NCI-H82 treated with DMSO at 0.1 percent for 48 hours (cell line): ENCODE data around the gene AGAP5.
A peak's percentile ranks its signal among the peaks of the same experiment; 100 is the strongest.
"Not testable (repeated sequence)": the region's sequence is repeated elsewhere in the genome, so short reads cannot be mapped to it uniquely, and the experiment has no call there.

Source experiments
- DNase-seq: peaks from one replicate; lab custom pipeline; 2025; ENCODE audit not compliant: unreplicated experiment; lab: John Stamatoyannopoulos, UW

AGAP5 gene

DNA sequence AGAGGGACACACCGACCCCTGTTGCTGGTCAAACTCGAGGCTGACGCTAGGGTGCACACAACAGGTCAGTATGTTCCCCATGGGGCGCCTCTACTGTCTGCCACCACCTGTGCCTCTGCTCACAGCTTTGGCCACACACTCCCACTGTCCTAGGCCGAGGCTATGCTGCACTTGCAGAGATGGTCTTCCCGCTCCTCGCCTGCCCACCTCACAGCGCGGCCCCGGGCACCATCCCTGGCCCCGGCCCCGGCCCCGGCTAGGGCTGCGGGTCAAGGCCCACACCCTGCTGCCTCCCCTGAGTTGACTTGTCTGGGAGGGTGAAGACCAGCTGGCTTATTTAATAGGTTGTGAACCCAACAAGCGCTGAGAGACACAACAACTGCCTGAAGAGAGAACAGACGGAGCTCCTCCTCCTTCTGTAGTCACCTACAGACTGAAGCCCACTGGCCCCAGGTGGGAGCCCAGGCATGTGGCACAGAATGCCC, at the start of gene AGAP5:
Gene AGAP5 (minus strand): TSS at position 435 of the 485 bp plus-strand sequence. CDS start 354 bp downstream, at position 81.
- DNase-seq = not testable (repeated sequence)

DNA sequence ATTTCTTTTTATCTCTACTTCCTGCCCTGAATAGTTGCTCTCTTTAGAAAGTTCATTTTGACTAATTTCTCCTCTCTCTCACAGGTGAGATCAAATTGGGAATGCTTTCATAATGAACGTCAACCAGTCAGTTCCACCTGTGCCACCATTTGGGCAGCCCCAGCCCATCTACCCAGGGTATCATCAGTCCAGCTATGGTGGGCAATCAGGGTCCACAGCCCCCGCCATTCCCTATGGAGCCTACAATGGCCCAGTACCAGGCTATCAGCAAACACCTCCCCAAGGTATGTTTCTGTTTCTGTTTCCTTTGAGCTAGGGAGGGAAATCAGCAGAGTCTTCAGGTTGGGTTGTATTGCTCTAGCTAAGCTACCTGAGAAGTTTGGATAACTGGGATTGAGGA, 48.8 kb upstream of the AGAP5 start:
- no peak for DNase-seq

DNA sequence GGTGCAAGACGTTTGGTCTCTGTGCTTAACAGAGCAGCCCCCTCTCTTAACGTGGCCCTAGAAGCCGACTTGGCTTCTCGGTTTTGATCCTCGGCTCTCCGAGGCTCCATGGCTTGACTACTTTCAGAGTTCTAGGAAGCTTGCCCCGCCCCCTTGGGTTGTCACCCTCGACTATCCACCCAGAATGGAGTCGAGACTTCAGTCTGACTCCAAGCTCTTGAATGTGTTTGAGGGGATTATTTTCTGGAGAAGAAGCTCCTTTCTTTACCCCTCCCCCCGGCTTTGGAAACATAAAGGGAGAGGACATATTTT, 46.7 kb upstream of the AGAP5 start:
- DNase-seq = no peak

DNA sequence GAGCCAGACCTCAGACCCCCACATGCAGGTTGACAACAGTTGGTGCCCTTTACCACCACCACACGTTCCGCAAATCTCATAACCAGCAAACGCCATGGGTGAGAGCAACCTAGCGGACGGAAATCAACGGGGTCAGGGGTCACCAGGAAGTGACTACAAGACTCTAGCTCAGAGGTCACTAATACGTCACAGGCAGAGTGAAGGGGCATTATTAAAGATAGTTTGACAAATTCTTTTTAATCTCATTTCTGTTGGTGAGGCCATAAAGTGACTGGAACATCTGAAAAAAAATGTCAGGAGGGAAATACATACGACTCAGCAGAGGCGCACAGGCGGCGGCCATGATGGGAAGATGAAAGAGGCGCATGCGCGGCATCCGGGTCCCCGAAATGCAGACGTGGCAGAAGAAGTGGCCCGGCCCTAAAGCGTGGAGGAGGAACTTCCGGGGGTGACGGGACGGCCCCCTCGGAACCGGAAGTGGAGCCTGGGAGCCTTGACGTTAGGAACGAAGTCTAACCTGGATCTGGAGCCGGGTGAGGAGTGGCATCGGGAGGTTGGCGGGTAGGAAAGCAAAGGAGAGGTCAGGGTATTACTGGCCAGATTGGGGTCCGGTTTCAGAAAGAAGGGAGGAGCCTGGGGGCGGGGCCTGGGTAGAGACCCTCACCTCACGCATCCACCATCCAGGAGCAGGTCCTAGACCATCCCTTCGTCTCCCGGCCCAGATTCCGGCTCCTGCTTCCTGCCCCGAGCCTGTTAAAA, 46.2 kb upstream of the AGAP5 start, which contains the start of gene SEC24C:
Gene SEC24C (plus strand): TSS at position 468 of the 759 bp plus-strand sequence. CDS start 2,461 bp downstream, outside the sequence.
- peak; percentile 81 for DNase-seq

DNA sequence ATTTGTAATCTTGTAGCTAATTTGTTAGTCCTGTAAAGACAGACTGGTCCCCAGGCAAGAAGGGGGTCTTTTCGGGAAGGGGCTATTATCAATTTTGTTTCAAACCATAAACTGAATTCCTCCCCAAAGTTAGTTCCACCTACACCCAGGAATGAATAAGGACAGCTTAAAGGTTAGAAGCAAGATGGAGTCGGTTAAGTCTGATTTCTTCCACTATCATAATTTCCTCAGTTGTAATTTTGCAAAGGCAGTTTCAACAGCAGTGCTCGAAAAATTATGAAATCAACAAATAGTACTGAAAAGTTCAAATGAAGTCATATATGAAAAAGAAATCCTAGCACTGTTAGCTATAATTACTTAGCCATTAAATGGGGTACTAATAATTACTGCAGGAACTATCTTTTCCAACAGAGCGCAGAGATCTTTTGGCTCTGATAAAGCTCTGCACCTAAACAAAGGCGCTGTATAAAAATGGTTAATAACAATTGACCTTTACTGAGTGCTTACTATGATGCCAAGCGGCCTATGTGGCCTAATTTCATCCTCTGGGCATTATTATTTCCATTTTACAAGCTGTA, 45.5 kb upstream of the AGAP5 start:
- DNase-seq = no peak

DNA sequence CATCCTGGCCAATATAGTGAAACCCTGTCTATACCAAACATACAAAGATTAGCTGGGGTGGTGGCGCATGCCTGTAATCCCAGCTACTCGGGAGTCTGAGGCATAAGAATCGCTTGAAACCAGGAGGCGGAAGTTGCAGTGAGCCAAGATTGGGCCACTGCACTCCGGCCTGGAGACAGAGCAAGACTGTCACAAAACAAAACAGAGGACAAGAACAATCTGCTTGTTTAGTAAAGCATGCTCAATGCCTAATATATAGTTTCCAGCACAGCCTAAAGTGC, 44.5 kb upstream of the AGAP5 start:
- no peak for DNase-seq

DNA sequence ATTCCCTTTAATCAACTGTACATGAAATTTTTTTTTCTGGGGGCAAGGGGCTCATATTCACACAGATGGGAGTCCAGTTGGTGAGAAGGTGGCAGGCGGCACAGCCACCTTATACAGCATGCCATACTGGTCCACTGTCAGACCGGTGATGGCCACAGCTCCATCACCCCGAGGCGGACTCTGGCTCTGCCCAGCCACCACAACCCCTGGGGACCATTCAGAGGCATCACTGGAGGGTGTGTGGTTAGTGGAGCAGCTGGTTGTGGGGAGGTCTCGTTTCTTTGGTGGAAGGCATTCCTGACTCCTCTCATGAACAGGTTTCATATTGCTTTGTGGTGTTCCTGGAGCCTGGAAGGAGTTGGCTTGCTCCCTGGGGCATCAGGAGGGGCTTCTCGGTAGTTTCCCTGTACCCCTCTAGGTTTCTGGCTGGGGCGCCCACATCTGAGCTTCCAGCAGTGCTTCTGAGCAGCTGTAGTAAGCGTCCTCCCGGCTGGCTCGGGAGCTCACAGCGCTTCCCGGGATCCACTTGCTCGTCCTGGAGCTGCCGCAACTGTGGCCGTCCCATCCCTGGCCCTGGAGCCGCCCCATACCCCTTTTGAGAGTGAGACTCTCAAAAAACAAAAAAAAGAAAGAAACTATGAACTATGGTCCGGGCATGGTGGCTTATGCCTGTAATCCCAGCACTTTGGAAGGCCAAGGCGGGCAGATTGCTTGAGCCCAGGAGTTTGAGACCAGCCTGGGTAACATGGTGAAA, 42.8 kb upstream of the AGAP5 start:
- DNase-seq = not testable (repeated sequence)

DNA sequence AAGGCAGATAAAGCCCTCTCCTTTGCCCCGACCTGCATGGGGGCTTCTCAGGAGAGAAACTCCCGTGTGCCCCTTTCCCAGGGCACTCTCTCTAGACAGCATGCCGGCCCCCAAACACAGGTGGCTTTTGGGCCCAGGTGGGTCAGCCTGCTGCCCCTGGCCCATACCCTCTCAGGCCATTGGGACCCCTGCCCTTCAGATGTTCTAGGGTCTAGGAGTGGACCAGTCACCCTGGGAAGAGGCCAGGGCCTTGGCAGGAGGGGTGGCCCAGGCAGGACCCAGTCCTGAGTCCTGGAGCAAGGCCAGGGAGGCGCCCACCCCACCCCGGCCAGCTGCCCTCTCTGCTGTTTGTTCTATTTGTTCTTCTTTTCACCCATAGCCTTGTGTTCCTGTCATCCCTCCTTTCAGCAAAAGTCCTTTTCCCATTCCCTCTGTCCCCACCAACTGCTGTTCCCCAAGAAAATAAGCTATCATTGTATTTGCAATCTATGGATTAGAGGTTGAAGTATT, 36.9 kb upstream of the AGAP5 start:
- DNase-seq = no peak

DNA sequence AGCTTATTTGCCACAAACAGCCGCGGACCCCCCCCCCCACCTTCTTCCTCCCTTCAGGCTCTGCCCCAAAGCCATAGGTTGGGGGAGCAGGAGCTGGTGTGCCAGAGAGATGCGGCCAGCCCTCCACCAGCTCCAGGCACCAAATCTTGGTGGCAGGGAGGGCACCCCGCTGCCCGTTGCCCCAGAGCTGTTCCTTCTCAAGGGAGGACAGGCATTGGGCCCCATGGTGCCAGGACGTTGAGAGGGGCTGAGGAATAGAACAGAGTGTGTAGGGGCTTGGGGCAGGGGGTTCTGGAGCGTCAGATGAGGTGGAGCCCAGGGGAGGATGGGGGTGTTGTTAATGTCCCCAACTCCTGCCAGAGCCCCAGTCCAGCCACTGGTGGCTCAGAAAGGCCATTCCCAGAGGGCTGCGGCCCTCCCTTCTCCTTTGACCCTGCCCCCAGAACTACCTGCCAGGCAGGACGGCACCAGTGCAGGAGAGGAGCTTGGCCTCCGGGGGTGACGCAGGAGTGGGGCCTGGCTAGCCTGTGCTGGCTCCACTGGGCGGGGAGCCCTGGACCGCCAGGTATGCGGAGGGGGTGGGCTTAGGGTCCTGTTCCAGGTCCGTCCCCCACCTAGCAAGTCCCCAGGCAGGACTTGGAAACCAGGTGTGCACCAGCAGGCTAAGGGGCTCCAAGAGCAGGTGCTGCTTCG, 36.3 kb upstream of the AGAP5 start:
- DNase-seq = no peak

DNA sequence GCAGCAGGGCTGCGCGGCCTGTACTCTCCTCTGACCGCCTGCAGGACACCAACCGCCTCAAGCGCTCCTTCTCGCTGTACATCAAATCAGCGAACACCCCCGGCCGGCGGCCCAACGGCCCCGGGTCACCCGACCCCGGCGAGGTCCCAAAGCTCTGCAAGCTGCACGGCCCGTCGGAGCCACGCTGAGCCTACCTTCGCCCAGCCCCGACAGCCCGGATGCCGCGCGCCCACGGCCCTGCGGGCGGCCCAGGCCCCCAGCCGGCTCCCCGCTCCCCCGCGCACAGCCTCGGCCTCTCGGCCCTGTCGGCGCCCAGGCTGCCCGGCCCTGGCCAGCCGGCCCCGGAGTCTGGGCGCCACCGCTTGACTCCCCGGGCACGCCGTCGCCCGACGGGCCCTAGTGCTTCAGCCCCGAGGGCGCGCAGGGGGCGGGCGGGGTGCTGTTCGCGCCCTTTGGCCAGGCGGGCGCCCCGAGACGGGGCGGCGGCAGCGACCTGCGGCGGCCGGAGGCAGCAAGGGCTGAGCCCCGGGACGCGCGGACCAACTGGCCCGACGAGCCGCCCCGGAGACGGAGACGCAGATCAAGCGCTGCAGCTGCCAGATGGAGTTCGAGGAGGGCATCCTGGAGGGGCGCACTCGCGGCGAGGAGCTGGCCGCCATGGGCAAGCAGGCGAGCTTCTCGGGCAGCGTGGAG, 35.2 kb upstream of the AGAP5 start:
- DNase-seq = no peak

DNA sequence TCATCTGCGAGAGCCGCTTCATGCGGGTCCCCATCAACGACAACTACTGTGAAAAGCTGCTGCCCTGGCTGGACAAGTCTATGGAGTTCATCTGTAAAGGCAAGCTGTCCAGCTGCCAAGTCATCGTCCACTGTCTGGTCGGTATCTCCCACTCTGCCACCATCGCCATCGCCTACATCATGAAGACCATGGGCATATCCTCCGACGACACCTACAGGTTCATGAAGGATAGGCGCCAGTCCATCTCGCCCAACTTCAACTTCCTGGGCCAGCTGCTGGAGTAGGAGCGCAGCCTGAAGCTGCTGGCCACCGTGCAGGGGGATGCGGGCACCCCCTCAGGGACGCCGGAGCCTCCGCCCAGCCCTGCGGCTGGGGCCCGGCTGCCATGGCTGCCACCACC, 34.5 kb upstream of the AGAP5 start:
- no peak for DNase-seq

DNA sequence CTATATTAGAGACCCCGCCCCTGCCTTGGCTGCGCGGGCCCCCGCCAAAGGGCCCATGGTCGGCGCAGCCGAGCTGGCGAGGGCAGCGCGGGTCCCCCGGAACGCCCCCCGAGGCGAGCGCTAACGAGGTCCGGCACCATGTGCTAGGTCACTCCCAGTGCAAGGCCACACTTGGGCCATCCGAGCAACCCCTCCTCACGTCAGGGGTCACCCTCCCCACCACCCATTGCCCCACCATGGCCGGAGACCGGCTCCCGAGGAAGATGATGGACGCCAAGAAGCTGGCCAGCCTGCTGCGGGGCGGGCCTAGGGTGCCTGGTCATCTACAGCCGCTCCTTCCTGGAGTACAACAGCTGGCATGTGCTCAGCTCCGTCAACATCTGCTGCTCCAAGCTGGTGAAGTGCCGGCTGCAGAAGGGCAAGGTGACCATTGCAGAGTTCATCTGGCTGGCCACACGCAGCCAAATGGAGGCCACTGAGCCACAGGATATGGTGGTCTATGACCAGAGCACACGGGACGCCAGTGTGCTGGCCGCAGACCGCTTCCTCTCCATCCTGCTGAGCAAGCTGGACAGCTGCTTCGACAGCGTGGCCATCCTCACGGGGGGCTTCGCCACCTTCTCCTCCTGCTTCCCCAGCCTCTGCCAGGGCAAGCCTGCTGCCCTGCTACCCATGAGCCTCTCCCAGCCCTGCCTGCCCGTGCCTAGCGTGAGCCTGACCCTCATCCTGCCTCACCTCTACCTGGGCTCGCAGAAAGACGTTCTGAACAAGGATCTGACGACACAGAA, 33.9 kb upstream of the AGAP5 start:
- no peak for DNase-seq

DNA sequence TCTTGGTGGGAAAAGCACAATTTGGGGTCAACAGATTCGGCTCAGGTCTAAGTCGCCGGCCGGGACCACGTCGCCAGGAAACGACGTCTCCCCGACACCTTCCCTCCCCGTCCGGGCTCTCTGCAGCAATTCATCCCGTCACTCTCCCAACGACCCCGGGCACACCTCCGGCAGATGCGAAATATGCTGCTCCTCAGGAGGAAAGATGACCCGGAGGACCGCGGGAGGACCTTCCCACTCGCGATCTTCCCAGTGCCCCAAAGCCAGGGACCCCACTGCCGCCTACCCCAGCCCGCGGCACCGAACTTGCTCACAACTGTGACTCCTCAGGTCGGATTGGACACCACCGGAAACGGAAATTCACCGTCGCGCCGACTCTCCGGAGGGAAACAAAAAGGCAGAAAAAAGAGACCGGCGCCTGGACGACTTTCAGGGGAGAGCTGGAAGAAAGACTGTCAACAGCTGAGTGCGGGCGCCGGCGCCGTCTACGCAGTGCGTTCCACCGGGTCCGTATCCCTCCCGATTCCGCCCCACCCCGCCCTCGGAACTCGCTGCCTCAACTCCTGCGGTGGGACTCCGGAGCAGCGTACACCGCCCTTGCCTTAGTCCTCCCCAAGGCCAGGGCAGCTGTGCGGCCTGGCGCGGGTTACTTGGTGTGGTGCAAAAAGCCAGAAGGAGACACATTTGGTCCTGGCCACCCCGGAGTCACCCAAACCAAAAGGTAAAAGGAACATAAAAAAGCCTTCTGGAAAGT, 32.4 kb upstream of the AGAP5 start:
- DNase-seq = peak; percentile 79

DNA sequence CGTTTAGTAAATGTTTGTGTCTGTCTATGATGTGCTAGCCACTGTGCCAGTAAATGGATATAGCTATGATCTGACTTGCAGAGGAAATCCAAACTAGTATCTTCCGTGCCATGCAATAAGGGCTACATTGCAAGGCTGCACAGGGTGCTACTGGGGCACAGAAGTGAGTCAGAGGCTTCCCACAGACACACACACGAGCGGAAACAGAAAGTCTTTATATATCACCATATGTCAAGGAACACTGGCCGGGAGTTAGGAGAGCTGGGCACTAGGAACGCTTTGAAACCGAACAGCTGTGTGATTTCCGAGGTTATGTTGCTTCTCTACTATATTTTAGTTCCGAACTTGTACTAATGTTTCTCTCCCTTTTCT, 31.9 kb upstream of the AGAP5 start:
- not testable (repeated sequence) for DNase-seq

DNA sequence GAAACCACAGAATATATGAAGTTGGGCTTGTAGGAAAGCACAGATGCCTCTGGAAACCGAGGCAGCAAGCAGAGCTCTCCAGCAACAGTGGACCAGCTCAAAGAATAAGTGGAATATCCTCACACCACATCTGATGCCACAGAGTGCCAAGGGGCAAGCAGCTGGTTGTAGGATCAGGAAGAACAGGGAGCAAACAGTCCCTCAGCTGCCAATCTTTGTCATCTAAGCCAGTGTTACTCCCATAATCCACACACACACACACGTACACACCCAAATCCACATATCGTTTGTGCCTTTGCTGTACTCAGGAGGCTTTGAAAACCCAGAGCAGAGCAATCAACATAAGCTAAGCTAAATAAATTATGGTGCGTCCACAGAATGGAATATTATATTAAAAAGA, 25.6 kb upstream of the AGAP5 start:
- no peak for DNase-seq

DNA sequence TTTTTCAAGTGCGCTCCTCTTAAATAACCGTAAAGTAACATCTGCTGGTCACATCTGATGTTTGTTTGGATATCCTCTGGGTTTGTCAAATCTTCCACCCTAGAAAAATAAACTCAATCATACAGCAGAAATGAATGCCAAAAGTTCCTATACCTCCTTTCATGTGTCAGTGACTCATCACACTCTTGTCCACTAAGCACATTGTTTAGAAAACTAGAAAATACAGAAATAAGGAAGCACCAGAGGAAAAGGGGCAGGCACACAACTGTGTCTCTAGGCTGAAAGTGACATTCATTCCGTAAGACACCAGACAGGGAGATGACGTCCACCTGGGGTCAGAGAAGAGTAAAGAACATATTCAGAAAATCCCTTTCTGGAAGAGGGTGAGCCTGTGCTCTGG, 22.7 kb upstream of the AGAP5 start:
- DNase-seq = not testable (repeated sequence)

DNA sequence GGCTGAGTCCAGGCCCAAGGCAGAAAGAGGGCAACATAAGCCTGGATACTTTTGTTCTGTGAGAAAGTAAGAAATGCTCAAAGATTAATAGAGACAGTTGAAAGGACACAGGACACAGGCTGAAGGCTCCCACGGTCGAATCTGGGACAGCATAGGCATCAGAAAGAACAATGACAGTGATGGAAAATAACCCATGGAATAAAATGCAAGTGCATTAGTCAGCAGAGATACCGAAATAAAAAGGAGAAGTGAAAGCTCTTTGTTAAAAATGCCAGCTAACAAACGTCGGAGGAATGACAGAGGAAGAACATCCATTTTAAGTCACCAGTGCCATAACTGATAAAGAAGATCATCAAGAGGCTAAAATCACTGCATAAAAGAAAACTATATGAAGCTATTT, 19.6 kb upstream of the AGAP5 start:
- DNase-seq = no peak

DNA sequence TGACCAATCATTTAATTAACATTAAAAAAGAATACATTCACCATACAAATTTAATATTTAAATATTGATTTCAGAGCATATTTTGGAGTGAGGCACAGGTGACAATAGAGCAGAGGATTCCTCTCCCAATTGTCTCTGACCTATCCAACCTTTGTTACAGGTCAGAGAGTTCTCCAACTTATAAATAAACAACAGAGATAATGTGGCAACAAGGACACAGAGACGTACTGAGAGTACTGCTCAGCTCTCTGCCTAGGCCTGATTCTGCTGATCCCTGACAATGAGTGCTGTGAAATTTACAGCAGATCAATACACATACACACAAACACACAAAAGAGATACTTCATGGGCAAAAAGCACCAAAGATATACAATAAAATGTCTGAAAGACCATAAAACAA, 18.3 kb upstream of the AGAP5 start:
- DNase-seq = no peak
